ENCODE results near the gene USH2A. TPM values are rescaled to one million over a fixed set of nuclear protein-coding genes. Genes with fewer than 3 reads are reported as not detected.

The USH2A gene
- polyA plus RNA-seq, 3 donors = not detected

- Histone ChIP-seq H3K36me3 (replicated peaks in 1 of 2; ENCODE audit: control insufficient read depth in 1 of 2, insufficient read depth in 2 of 2, low read length in 2 of 2) (no peaks in the 10 kb centered on the region), H3K27me3 (ENCODE audit: control insufficient read depth in 2 of 2, insufficient read depth in 2 of 2, low read length in 2 of 2) (no peaks in the 10 kb centered on the region), H4K20me1 (ENCODE audit: insufficient read depth, low read length) (no peaks in the 10 kb centered on the region), H3K4me2 (replicated peaks; ENCODE audit: extremely low read depth, low read length, poor library complexity, severe bottlenecking) (no peak overlapping the region), H3K9me3 (replicated peaks in 1 of 2; ENCODE audit: control insufficient read depth in 1 of 2, insufficient read depth in 1 of 2, low read length in 2 of 2) (no peaks in the 10 kb centered on the region), H2AFZ (ENCODE audit: insufficient read depth, low read depth, low read length, poor library complexity, severe bottlenecking) (no peak overlapping the region), H3K27ac (ENCODE audit: low read depth in 1 of 2, low read length in 2 of 2) (no peak overlapping the region), H3K4me1 (ENCODE audit: control insufficient read depth in 1 of 2, insufficient read depth in 2 of 2, low read length in 2 of 2) (no peaks in the 10 kb centered on the region), H3K9ac (ENCODE audit: insufficient read depth, low read length, poor library complexity, severe bottlenecking) (no peak overlapping the region), H3K4me3 (replicated peaks in 1 of 3; ENCODE audit: low read depth in 2 of 3, low read length in 3 of 3) (no peak overlapping the region), H3K79me2 (ENCODE audit: insufficient read depth, low read length) (no peaks in the 10 kb centered on the region)
- no peaks in the 10 kb centered on the region for H3K27me3 Mint-ChIP-seq (ENCODE audit: low read depth in 3 of 3)
- no peaks in the 10 kb centered on the region for H3K4me1 Mint-ChIP-seq
- intact Hi-C loops (cut with micrococcal nuclease) = no loop called here
- no CpG with 5 or more reads among the region's 6 CpGs for WGBS (ENCODE audit: insufficient coverage)
- H3K9me3 Mint-ChIP-seq = peaks cover 0 to 2% (median 0%) of the 10 kb centered on the region in 7 donors
- H3K4me3 Mint-ChIP-seq = no peak overlapping the region
- no peak for DNase-seq
- TF ChIP-seq CTCF (IDR thresholded peaks at IDR 0.05) = no peak
- H3K36me3 Mint-ChIP-seq = no peaks in the 10 kb centered on the region
- no peak overlapping the region for H3K27ac Mint-ChIP-seq
These were observed 239.8 kb downstream of the USH2A start for GRCh38 chr1:216183454-216183853.

GRCh38 chr1:216183007-216183406 lies 240.2 kb downstream of the USH2A start:
- WGBS (ENCODE audit: insufficient coverage) = no CpG with 5 or more reads among the region's 4 CpGs
- no peak overlapping the region for H3K4me3 ChIP-seq (replicated peaks in 1 of 3; ENCODE audit: low read depth in 2 of 3, low read length in 3 of 3)
- Mint-ChIP-seq H3K27ac (no peak overlapping the region), H3K4me3 (no peak overlapping the region), H3K27me3 (ENCODE audit: low read depth in 3 of 3) (no peaks in the 10 kb centered on the region), H3K36me3 (no peaks in the 10 kb centered on the region), H3K4me1 (no peaks in the 10 kb centered on the region), H3K9me3 (peaks cover 0 to 2% (median 0%) of the 10 kb centered on the region in 7 donors)
- no peaks in the 10 kb centered on the region for H3K9me3 ChIP-seq (replicated peaks in 1 of 2; ENCODE audit: control insufficient read depth in 1 of 2, insufficient read depth in 1 of 2, low read length in 2 of 2)
- no peak overlapping the region for H3K27ac ChIP-seq (ENCODE audit: low read depth in 1 of 2, low read length in 2 of 2)
- intact Hi-C loops (cut with micrococcal nuclease) = no loop called here
- DNase-seq = no peak
- H3K4me2 ChIP-seq (replicated peaks; ENCODE audit: extremely low read depth, low read length, poor library complexity, severe bottlenecking) = no peak overlapping the region
- no peak overlapping the region for H2AFZ ChIP-seq (ENCODE audit: insufficient read depth, low read depth, low read length, poor library complexity, severe bottlenecking)
- no peaks in the 10 kb centered on the region for H3K36me3 ChIP-seq (replicated peaks in 1 of 2; ENCODE audit: control insufficient read depth in 1 of 2, insufficient read depth in 2 of 2, low read length in 2 of 2)
- H3K79me2 ChIP-seq (ENCODE audit: insufficient read depth, low read length) = no peaks in the 10 kb centered on the region
- H4K20me1 ChIP-seq (ENCODE audit: insufficient read depth, low read length) = no peaks in the 10 kb centered on the region
- no peaks in the 10 kb centered on the region for H3K4me1 ChIP-seq (ENCODE audit: control insufficient read depth in 1 of 2, insufficient read depth in 2 of 2, low read length in 2 of 2)
- H3K27me3 ChIP-seq (ENCODE audit: control insufficient read depth in 2 of 2, insufficient read depth in 2 of 2, low read length in 2 of 2) = no peaks in the 10 kb centered on the region
- no peak overlapping the region for H3K9ac ChIP-seq (ENCODE audit: insufficient read depth, low read length, poor library complexity, severe bottlenecking)
- no peak for TF ChIP-seq CTCF (IDR thresholded peaks at IDR 0.05)
